GM12878 (cell line): ENCODE measurements around the gene RNF11. TPM values are rescaled to one million over a fixed set of nuclear protein-coding genes. Genes with fewer than 3 reads are reported as not detected.

Source experiments
- BCL3 ChIP-seq: IDR thresholded peaks from 2 replicates; pipeline ENCODE4 v1.6.1; 2011; ENCODE audit warnings: borderline replicate concordance, low read depth, mild to moderate bottlenecking, moderate library complexity, low read length; ENCODE audit not compliant: insufficient read depth, poor library complexity, severe bottlenecking
- BMI1 ChIP-seq: fragments of 450-650 bp; IDR thresholded peaks from 2 replicates; pipeline ENCODE4 v1.6.1; 2016; ENCODE audit warnings: mild to moderate bottlenecking, moderate library complexity, borderline replicate concordance
- CBX5 ChIP-seq: sonication (generic); IDR thresholded peaks from 2 replicates; pipeline ENCODE4 v1.6.1; 2016; ENCODE audit warnings: low read depth, moderate library complexity, mild to moderate bottlenecking, inconsistent platforms
- CHD1 ChIP-seq: IDR thresholded peaks from 2 replicates; pipeline ENCODE4 v1.6.1; 2012; ENCODE audit warnings: low read depth, low read length, improper control_type of control experiment
- CREB1 ChIP-seq: IDR thresholded peaks from 2 replicates; pipeline ENCODE4 v1.6.1; 2012; ENCODE audit warnings: low read depth, mild to moderate bottlenecking, inconsistent platforms
- CREM ChIP-seq: IDR thresholded peaks from 2 replicates; pipeline ENCODE4 v1.6.1; 2014; ENCODE audit warnings: antibody characterized with exemption, low read depth
- CUX1 ChIP-seq: IDR thresholded peaks from 2 replicates; pipeline ENCODE4 v1.6.1; 2012; ENCODE audit warnings: improper control_type of control experiment, low read depth, low read length; ENCODE audit not compliant: insufficient replicate concordance
- IRF4 ChIP-seq: IDR thresholded peaks from 2 replicates; pipeline ENCODE4 v1.6.1; 2011; ENCODE audit warnings: low read depth, low read length
- KLF5 ChIP-seq: fragments of 450-650 bp; IDR thresholded peaks from 2 replicates; pipeline ENCODE4 v1.6.1; 2014; ENCODE audit warnings: mild to moderate bottlenecking; ENCODE audit not compliant: partially characterized antibody
- RFX5 ChIP-seq: IDR thresholded peaks from 2 replicates; pipeline ENCODE4 v1.6.1; 2011; ENCODE audit warnings: low read depth, low read length, improper control_type of control experiment
- SKIL ChIP-seq: fragments of 450-650 bp; IDR thresholded peaks from 2 replicates; pipeline ENCODE4 v1.6.1; 2017; ENCODE audit warnings: mild to moderate bottlenecking, low read depth, inconsistent platforms; ENCODE audit not compliant: poor library complexity, severe bottlenecking
- SREBF1 ChIP-seq: IDR thresholded peaks from 2 replicates; pipeline ENCODE4 v1.6.1; 2012; ENCODE audit warnings: mild to moderate bottlenecking, low read length
- SRF ChIP-seq, 2 experiments: IDR thresholded peaks; 2 replicates each; pipeline ENCODE4 v1.6.1; 2011; ENCODE audit warnings: low read depth in 2 of 2, low read length in 2 of 2, mild to moderate bottlenecking in 1 of 2, moderate library complexity in 1 of 2
- ZNF622 ChIP-seq: fragments of 450-650 bp; IDR thresholded peaks from 2 replicates; pipeline ENCODE4 v1.6.1; 2017; ENCODE audit warnings: mild to moderate bottlenecking, inconsistent platforms
- polyA plus RNA-seq, 11 experiments: library from polyadenylated mRNA; depleted of rRNA in 4 of 11; unstranded in 6 of 11; stranded (reverse) in 5 of 11; fragments of >200 nt; fragmentation: Nextera tagmentation in 4 of 11; fragmentation: Illumina TruSeq in 1 of 11; extraction: Ambion mirVana in 4 of 11; extraction: Trizol in 1 of 11; gene quantifications; 1 replicate in 1 of 11; 2 replicates in 10 of 11; pipeline versions ENCODE4 v1.2.1 to v1.2.3, GENCODE V29; 2011 to 2016; ENCODE audit warnings: inconsistent platforms in 2 of 11, missing spikeins in 2 of 11, low read depth in 1 of 11
- total RNA-seq, 4 experiments: library from RNA; depleted of rRNA in 3 of 4; stranded (reverse); fragments of >200 nt in 3 of 4; fragmentation: Illumina TruSeq in 1 of 4; extraction: Trizol in 1 of 4; gene quantifications; 2 replicates each; pipeline versions ENCODE4 v1.2.1 to v1.2.3, GENCODE V29; 2013 to 2021
- TF ChIP-seq, protein P1 (sequence below): fragments of 450-650 bp; IDR thresholded peaks from 2 replicates; pipeline ENCODE4 v1.6.1; 2016; ENCODE audit warnings: mild to moderate bottlenecking
- TF ChIP-seq, protein P2 (sequence below): fragments of 450-650 bp; IDR thresholded peaks from 2 replicates; pipeline ENCODE4 v1.6.1; 2016; ENCODE audit warnings: mild to moderate bottlenecking
- TF ChIP-seq, protein P3 (sequence below): fragments of 450-650 bp; IDR thresholded peaks from 2 replicates; pipeline ENCODE4 v1.6.1; 2017; ENCODE audit warnings: borderline replicate concordance

RNF11 gene
- total and polyA plus RNA-seq, 10 of the 15 experiments (the other 5 are each of a cell fraction or from before 2014, with no cell fraction given) = 9.5 to 43.6 (median 32.3) TPM

- TF ChIP-seq, protein P1, sequence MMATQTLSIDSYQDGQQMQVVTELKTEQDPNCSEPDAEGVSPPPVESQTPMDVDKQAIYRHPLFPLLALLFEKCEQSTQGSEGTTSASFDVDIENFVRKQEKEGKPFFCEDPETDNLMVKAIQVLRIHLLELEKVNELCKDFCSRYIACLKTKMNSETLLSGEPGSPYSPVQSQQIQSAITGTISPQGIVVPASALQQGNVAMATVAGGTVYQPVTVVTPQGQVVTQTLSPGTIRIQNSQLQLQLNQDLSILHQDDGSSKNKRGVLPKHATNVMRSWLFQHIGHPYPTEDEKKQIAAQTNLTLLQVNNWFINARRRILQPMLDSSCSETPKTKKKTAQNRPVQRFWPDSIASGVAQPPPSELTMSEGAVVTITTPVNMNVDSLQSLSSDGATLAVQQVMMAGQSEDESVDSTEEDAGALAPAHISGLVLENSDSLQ = peak; percentile 62
- TF ChIP-seq BCL3 (no peak), KLF5 (no peak), CBX5 (no peak), RFX5 (no peak), SRF (IDR thresholded peaks at IDR 0.05; ENCODE audit: low read depth in 2 of 2, low read length in 2 of 2) (no peak), ZNF622 (no peak), IRF4 (peak; percentile 57; the same call in 1 of the 2 replicates), CREB1 (no peak), CUX1 (no peak), BMI1 (no peak), SKIL (peak; percentile 42), CREM (peak; percentile 7; the same call in 1 of the 2 replicates), SREBF1 (no peak), CHD1 (no peak)
- TF ChIP-seq, protein P2, sequence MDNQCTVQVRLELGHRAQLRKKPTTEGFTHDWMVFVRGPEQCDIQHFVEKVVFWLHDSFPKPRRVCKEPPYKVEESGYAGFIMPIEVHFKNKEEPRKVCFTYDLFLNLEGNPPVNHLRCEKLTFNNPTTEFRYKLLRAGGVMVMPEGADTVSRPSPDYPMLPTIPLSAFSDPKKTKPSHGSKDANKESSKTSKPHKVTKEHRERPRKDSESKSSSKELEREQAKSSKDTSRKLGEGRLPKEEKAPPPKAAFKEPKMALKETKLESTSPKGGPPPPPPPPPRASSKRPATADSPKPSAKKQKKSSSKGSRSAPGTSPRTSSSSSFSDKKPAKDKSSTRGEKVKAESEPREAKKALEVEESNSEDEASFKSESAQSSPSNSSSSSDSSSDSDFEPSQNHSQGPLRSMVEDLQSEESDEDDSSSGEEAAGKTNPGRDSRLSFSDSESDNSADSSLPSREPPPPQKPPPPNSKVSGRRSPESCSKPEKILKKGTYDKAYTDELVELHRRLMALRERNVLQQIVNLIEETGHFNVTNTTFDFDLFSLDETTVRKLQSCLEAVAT = no peak
- TF ChIP-seq, protein P3, sequence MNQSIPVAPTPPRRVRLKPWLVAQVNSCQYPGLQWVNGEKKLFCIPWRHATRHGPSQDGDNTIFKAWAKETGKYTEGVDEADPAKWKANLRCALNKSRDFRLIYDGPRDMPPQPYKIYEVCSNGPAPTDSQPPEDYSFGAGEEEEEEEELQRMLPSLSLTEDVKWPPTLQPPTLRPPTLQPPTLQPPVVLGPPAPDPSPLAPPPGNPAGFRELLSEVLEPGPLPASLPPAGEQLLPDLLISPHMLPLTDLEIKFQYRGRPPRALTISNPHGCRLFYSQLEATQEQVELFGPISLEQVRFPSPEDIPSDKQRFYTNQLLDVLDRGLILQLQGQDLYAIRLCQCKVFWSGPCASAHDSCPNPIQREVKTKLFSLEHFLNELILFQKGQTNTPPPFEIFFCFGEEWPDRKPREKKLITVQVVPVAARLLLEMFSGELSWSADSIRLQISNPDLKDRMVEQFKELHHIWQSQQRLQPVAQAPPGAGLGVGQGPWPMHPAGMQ = no peak
Observed at GRCh38 chr1:51234721-51235425, 1.2 kb upstream of the RNF11 start (continued).
